ENCODE data around the gene LMX1B. TPM values are rescaled to one million over a fixed set of nuclear protein-coding genes. Genes with fewer than 3 reads are reported as not detected.

The LMX1B gene
- total RNA-seq, 1 donor from 2014 or later = 0.27 TPM

- no peak for TF ChIP-seq CTCF (IDR thresholded peaks at IDR 0.05)
- no peak for DNase-seq (ENCODE audit: extremely low spot score, unreplicated experiment)
- H3K4me1 Mint-ChIP-seq (ENCODE audit: unreplicated experiment) = no peaks in the 10 kb centered on the region
- H3K27ac Mint-ChIP-seq (ENCODE audit: unreplicated experiment) = no peak overlapping the region
- no peaks in the 10 kb centered on the region for H3K36me3 Mint-ChIP-seq (ENCODE audit: unreplicated experiment)
- H3K9me3 Mint-ChIP-seq (ENCODE audit: unreplicated experiment) = no peaks in the 10 kb centered on the region
- peaks cover 10% of the 10 kb centered on the region for H3K27me3 Mint-ChIP-seq (ENCODE audit: unreplicated experiment)
- no peak overlapping the region for H3K4me3 Mint-ChIP-seq (ENCODE audit: unreplicated experiment)
Observed at GRCh38 chr9:126692759-126693427, 79.2 kb downstream of the LMX1B start.

- TF ChIP-seq CTCF (IDR thresholded peaks at IDR 0.05) = no peak
- H3K4me3 Mint-ChIP-seq (ENCODE audit: unreplicated experiment) = no peak overlapping the region
- no peak overlapping the region for H3K27ac Mint-ChIP-seq (ENCODE audit: unreplicated experiment)
- no peak for DNase-seq (ENCODE audit: extremely low spot score, unreplicated experiment)
- H3K27me3 Mint-ChIP-seq (ENCODE audit: unreplicated experiment) = peaks cover 12% of the 10 kb centered on the region
- no peaks in the 10 kb centered on the region for H3K9me3 Mint-ChIP-seq (ENCODE audit: unreplicated experiment)
- H3K4me1 Mint-ChIP-seq (ENCODE audit: unreplicated experiment) = no peaks in the 10 kb centered on the region
- H3K36me3 Mint-ChIP-seq (ENCODE audit: unreplicated experiment) = no peaks in the 10 kb centered on the region
Observed at GRCh38 chr9:126693428-126693944, 79.8 kb downstream of the LMX1B start.

GRCh38 chr9:126694206-126695081 is 80.7 kb downstream of the LMX1B start:
- H3K4me3 Mint-ChIP-seq (ENCODE audit: unreplicated experiment) = no peak overlapping the region
- no peaks in the 10 kb centered on the region for H3K9me3 Mint-ChIP-seq (ENCODE audit: unreplicated experiment)
- TF ChIP-seq CTCF (IDR thresholded peaks at IDR 0.05) = no peak
- no peak for DNase-seq (ENCODE audit: extremely low spot score, unreplicated experiment)
- H3K27ac Mint-ChIP-seq (ENCODE audit: unreplicated experiment) = no peak overlapping the region
- H3K27me3 Mint-ChIP-seq (ENCODE audit: unreplicated experiment) = peaks cover 12% of the 10 kb centered on the region
- no peaks in the 10 kb centered on the region for H3K4me1 Mint-ChIP-seq (ENCODE audit: unreplicated experiment)
- no peaks in the 10 kb centered on the region for H3K36me3 Mint-ChIP-seq (ENCODE audit: unreplicated experiment)

GRCh38 chr9:126695186-126695585 is 81.5 kb downstream of the LMX1B start:
- H3K27me3 Mint-ChIP-seq (ENCODE audit: unreplicated experiment) = peaks cover 10% of the 10 kb centered on the region
- no peaks in the 10 kb centered on the region for H3K9me3 Mint-ChIP-seq (ENCODE audit: unreplicated experiment)
- H3K4me3 Mint-ChIP-seq (ENCODE audit: unreplicated experiment) = no peak overlapping the region
- H3K27ac Mint-ChIP-seq (ENCODE audit: unreplicated experiment) = no peak overlapping the region
- H3K4me1 Mint-ChIP-seq (ENCODE audit: unreplicated experiment) = no peaks in the 10 kb centered on the region
- H3K36me3 Mint-ChIP-seq (ENCODE audit: unreplicated experiment) = no peaks in the 10 kb centered on the region
- DNase-seq (ENCODE audit: extremely low spot score, unreplicated experiment) = no peak
- TF ChIP-seq CTCF (IDR thresholded peaks at IDR 0.05) = no peak

Data from osteocyte (in vitro differentiated cells).